Measurements from ENCODE around the gene IRF2.

The IRF2 gene

GRCh38 chr4:184473499-184474262, 669 bp downstream of the IRF2 start:
- peak; percentile 74 for DNase-seq

DNA sequence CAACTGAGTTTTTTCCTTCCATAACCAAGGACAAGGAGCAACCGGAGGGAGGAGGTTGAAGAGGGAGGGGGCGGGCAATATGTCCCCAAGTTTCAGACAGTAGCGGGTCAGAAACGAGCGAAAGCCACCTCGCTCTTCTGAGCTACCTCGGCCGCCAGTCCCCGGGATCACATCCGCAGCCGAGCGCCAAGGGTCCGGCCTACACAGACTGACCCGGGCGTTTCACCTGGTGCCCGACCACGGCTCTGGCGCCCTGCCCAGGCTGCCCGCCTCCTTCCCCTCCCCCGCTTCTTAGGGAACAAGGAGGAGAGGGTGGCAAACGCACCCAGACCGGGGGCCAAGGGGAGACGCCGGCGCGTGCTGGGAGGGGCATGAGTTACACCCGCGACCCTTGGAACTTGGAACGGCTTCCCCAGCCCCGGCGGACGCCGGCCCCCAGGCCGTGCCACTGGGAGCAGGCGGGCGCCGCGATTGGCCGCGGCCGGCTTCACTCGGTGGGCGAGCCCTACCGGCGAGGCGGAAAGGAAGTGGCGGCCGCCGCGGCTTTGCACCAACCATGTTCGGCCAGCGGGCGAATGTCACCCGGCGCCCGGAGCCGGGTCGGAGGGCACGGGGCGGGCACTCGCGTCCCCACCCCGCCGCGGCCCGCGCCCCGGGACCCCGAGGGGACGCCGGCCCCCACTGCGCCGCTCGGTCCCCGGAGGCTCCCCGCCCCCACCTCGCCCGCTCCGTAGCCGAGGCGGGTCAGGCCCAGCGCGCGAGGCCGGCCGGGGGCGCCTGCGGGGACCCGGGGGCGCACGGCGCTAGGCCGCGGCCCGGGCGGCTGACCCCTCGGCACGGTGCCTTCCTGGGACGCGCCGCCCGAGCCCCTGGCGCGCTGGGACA, 1.5 kb downstream of the IRF2 start:
- DNase-seq = peak; percentile 81

DNA sequence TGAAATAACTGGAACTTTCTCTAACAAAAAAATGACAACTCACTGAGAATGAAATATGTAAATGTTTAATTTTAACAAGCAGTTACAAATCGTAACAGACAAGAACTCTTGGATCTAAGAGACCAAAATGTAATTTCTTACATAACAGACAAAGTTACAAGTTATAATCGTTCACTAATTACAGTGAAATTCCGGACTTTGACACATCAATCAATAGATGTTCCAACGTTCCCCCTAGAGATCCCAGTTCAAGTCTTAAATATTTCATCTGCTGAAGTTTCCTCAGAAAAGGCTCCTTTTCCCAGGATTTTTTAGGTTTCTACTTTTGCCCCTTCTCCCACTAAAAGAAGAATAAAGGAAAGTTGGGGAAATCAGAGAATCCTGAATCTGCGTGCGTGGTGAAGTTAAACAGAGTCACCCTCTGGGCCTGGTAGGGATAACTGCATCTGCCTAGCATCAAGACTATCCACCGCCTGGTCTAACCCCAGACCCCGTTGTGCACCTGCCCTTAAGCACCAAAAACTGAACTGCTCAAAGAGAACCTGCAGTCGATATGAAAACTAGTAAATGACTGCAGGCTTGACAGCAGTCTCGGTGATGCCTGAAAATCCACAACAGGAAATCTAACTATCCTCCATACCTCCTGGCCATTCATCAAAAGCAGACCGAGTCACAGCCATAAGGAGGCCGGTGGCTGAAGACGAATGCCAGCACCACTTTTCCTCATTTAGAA, 2.3 kb downstream of the IRF2 start:
- DNase-seq = peak; percentile 64

GRCh38 chr4:184470785-184471110, 3.6 kb downstream of the IRF2 start:
- DNase-seq = no peak

- no peak for DNase-seq
These were observed 7.7 kb downstream of the IRF2 start for GRCh38 chr4:184466634-184467033.

GRCh38 chr4:184464759-184465454, 9.4 kb downstream of the IRF2 start:
- no peak for DNase-seq

DNA sequence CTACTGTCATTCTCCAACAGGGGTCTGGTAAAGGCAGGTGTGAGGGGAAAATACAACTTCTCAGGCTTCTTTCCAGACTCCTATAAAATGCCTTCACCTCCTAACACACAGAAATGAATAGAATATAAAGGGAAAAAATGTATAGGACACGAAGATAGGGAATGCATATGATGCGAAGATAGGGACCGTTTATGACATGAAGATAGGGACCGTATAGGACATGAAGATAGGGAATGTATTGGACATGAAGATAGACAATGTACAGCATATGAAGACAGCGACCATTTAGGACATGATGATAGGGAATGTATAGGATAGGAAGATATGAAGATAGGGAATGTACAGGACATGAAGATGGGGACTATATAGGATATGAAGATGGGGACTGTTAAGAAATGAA, 10.5 kb downstream of the IRF2 start:
- DNase-seq = no peak

DNA sequence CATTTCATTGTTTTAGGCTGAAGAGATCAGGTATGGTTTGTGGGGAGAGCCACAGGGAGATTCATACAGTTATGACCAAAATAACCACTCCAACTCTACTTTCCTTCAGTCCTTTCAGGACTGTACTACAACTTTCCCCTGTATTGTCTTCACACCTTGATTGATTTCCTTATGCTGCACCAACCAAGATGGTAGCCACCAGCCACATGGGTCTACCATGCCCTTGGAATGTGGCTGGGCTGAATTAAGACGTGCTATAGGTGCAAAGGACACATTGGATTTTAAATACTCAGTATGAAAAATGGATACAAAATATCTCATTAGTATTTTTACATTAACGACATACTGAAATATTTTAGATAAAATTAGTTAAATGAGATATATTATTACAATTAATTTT, 11.2 kb downstream of the IRF2 start:
- no peak for DNase-seq

- DNase-seq = no peak
These were observed 11.6 kb downstream of the IRF2 start for GRCh38 chr4:184462724-184463123.

DNA sequence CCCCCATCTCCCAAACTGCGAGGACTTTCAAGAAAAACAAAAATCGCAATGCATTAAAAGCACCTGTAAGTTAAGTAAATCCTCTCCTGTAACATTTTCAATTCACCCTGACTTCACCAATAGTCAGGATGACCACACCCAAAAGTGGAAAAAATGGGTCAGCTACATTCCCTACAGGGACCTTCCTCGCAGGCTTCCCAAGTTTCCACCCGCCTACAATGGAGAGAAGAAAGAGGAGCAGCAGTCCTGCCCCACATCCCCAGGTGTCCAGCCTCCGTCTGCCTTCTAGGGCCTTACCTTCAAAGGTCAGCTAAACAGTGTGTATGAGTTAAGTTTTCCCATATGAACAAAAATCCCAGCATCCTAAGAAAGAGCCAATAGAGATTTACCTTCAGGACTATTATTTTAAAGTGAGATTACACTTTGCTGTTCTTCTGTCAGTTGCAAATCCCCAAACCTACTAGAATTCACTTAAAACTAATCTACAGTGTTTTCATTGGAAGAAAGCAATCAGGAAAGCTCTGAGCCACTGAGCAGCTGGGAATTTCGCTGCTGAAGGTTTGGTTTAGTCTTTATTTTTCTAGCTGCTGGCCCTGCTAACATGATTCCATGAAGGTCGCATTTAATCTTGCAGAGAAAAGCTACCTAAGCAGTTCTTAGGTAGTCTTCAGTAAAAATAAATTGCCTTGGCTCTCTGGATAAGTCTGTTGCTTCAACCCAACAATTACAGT, 12.5 kb downstream of the IRF2 start:
- DNase-seq = no peak

GRCh38 chr4:184460499-184461285, 13.7 kb downstream of the IRF2 start:
- DNase-seq = no peak

- no peak for DNase-seq
These were observed 14.9 kb downstream of the IRF2 start for GRCh38 chr4:184459413-184459812.

GRCh38 chr4:184457535-184458249, 16.7 kb downstream of the IRF2 start:
- DNase-seq = no peak

GRCh38 chr4:184456337-184456736, 18.0 kb downstream of the IRF2 start:
- no peak for DNase-seq

DNA sequence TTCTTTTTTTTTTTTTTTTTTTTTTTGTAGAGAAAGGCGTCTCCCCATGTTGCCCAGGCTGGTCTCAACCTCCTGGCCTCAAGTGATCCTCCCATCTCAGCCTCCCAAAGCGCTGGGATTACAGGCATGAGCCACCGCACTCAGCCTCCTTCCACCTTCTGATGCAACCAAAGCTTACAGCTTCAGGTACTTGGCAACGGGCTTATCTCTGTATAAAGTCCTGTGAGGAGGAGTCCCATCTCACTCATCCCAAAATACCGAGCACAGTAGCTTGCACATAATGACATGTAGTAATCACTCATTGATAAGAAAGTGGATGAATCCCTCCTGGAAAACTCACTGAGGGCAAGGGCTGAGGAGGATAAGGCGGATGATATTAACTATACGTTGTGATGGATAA, 19.1 kb downstream of the IRF2 start:
- no peak for DNase-seq

GRCh38 chr4:184453365-184454160, 20.8 kb downstream of the IRF2 start:
- DNase-seq = peak; percentile 67

- no peak for DNase-seq
These were observed 21.6 kb downstream of the IRF2 start for GRCh38 chr4:184452740-184453139.

DNA sequence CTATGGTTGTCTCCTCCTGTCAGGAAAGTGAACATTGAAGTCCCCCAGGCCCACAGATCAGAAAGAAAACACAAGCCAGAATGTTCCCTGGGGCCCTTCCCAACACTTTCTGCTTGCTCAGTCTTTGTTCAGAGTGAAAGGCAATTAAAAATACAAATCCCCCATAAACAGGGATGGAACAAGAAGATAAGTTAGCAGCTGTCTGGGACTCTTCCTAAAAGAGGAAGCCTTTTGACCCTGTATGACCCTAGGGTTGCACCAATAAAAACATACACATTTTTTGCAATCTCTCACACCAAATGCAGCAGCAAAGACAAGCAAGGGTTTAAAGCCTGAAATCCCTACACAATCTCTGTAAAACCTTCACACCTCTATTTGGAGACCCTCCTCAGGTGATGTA, 22.6 kb downstream of the IRF2 start:
- no peak for DNase-seq

GRCh38 chr4:184450743-184451535, 23.4 kb downstream of the IRF2 start:
- no peak for DNase-seq

Measured in RPMI8226 (cell line).